Activated gamma-delta T cell (primary cell): Measurements from ENCODE around the gene DPM3.
"Not testable (repeated sequence)": the region's sequence is repeated elsewhere in the genome, so short reads cannot be mapped to it uniquely, and the experiment has no call there.

Experiments
- DNase-seq: peaks from one replicate; lab custom pipeline; 2025; lab: John Stamatoyannopoulos, UW

DPM3 gene

GRCh38 chr1:155125511-155125945 is 14.8 kb downstream of the DPM3 start:
- DNase-seq: no peak

- DNase-seq: no peak
These were observed 15.5 kb downstream of the DPM3 start for GRCh38 chr1:155124503-155125463.

GRCh38 chr1:155123801-155124200 is 16.5 kb downstream of the DPM3 start:
- DNase-seq: no peak

- no peak for DNase-seq
These were observed 18.0 kb downstream of the DPM3 start for GRCh38 chr1:155122308-155122707.

GRCh38 chr1:155121249-155121648 is 19.1 kb downstream of the DPM3 start:
- DNase-seq: no peak

GRCh38 chr1:155120253-155120652 is 20.1 kb downstream of the DPM3 start:
- no peak for DNase-seq

GRCh38 chr1:155118090-155118489 is 22.2 kb downstream of the DPM3 start:
- DNase-seq: not testable (repeated sequence)

- DNase-seq: no peak
These were observed 22.7 kb downstream of the DPM3 start for GRCh38 chr1:155117610-155118009.

GRCh38 chr1:155116113-155116764 is 24.1 kb downstream of the DPM3 start:
- no peak for DNase-seq

- no peak for DNase-seq
These were observed 26.8 kb downstream of the DPM3 start for GRCh38 chr1:155113450-155113980.

GRCh38 chr1:155110826-155111225 is 29.5 kb downstream of the DPM3 start:
- DNase-seq: no peak

- no peak for DNase-seq
These were observed 29.9 kb downstream of the DPM3 start for GRCh38 chr1:155110381-155110780.

- DNase-seq: no peak
These were observed 32.0 kb downstream of the DPM3 start for GRCh38 chr1:155108296-155108695.

GRCh38 chr1:155107309-155108264 is 32.7 kb downstream of the DPM3 start:
- no peak for DNase-seq

GRCh38 chr1:155106862-155107261 is 33.5 kb downstream of the DPM3 start:
- DNase-seq: no peak

GRCh38 chr1:155105604-155106011 is 34.7 kb downstream of the DPM3 start:
- DNase-seq: no peak

GRCh38 chr1:155104605-155105534 is 35.5 kb downstream of the DPM3 start:
- no peak for DNase-seq

- DNase-seq: no peak
These were observed 37.0 kb downstream of the DPM3 start for GRCh38 chr1:155103325-155103724.

- no peak for DNase-seq
These were observed 41.0 kb downstream of the DPM3 start for GRCh38 chr1:155099331-155099730.

- no peak for DNase-seq
These were observed 45.7 kb downstream of the DPM3 start for GRCh38 chr1:155094622-155094948.
